Erythroblast (primary cell): ENCODE data around the gene KLK11.

Experiments
- DNase-seq, 2 experiments: peaks; one replicate each; lab custom pipeline; 2025; lab: John Stamatoyannopoulos, UW
- GATA1 ChIP-seq: IDR thresholded peaks from 2 replicates; pipeline ENCODE4 v1.6.1; 2011; ENCODE audit warnings: low read depth, mild to moderate bottlenecking, control low read depth, low read length, moderate library complexity
- POLR2A ChIP-seq: IDR thresholded peaks from 2 replicates; pipeline ENCODE4 v1.6.1; 2011; ENCODE audit warnings: mild to moderate bottlenecking, low read length

Gene KLK11

GRCh38 chr19:50979758-50980157 is 46.7 kb downstream of the KLK11 start:
- TF ChIP-seq POLR2A (no peak), GATA1 (no peak)
- no peak for DNase-seq

DNA sequence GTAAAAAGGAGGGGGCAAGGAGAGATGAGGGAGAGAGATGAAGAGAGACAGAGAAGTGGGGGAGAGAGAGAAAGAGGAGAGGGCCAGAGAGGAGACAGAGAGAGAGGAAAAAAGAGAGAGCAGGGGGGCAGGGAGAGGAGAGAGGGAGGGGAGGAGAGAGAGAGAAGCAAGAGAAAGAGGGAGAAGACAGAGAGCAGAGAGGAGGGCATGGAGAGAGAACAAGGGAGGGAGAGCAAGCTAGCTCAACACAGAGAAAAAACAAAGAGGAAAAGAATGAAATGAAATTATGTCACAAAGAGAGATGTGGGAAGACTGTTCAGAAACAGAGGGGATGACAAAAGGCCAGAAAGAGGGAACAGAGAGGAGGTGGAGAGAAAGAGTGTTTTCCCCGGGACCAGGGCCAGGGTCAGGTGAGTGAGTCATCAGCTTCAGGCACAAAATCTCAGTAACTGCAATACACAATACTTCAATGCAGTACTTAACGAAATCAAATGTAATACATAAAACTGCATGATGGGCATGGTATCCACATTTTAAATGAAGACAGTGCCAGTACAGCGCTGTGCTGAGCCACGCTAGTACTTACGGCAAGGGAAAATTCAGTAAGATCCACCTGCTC is 47.5 kb downstream of the KLK11 start:
- DNase-seq = no peak
- TF ChIP-seq POLR2A (no peak), GATA1 (no peak)

DNA sequence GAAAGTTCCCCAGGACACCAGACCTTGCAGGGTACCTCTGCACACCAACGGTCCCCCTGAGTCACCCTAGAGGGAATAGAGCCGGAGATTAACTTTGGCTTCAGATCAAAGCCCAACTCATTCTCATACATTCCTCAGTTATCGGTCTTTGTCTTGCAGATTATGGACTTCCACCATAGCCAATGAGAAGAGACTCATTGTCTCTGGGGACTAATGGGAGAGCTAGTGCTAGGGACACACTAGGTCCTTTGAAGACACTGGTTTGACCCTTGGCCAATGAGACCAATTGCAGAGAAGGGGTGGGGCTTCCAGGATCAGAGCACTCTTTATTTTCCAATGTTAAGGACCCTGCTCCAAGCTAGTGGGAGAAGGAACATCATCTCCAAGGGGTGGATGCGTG is 48.8 kb downstream of the KLK11 start:
- TF ChIP-seq GATA1 (no peak), POLR2A (no peak)
- DNase-seq = no peak

GRCh38 chr19:50975766-50976165 is 50.6 kb downstream of the KLK11 start:
- no peak for TF ChIP-seq POLR2A
- TF ChIP-seq GATA1 = no peak
- DNase-seq = no peak

GRCh38 chr19:50974702-50975556 is 51.5 kb downstream of the KLK11 start:
- TF ChIP-seq GATA1 = no peak
- DNase-seq = no peak

GRCh38 chr19:50972795-50973376 is 53.5 kb downstream of the KLK11 start:
- DNase-seq = no peak
- TF ChIP-seq POLR2A = no peak
